Fibroblast of lung (primary cell): ENCODE data around the gene PIGZ. TPM values are rescaled to one million over a fixed set of nuclear protein-coding genes. Genes with fewer than 3 reads are reported as not detected.

ENCODE experiments used
- DNase-seq, 2 donors: peaks; one replicate each; pipeline versions ENCODE4 v3.0.0 to v3.0.0-alpha.2; 2010; ENCODE audit warnings: low read depth in 2 of 2
- H2AFZ ChIP-seq: 2 replicates; pipeline ENCODE4 v1.5.1; 2012; ENCODE audit warnings: low read length, control low read depth, inconsistent platforms
- H3K27ac ChIP-seq: 2 replicates; pipeline ENCODE4 v1.5.1; 2011; ENCODE audit warnings: low read length, control low read depth; ENCODE audit not compliant: insufficient read depth
- H3K27me3 ChIP-seq: 2 replicates; pipeline ENCODE4 v1.5.1; 2011; ENCODE audit warnings: mild to moderate bottlenecking, low read length; ENCODE audit not compliant: control insufficient read depth, insufficient read depth
- H3K36me3 ChIP-seq: 2 replicates; pipeline ENCODE4 v1.5.1; 2011; ENCODE audit warnings: low read length; ENCODE audit not compliant: control insufficient read depth, insufficient read depth
- H3K4me1 ChIP-seq: 2 replicates; pipeline ENCODE4 v1.5.1; 2011; ENCODE audit warnings: low read length; ENCODE audit not compliant: control insufficient read depth, insufficient read depth; ENCODE audit errors: extremely low read depth
- H3K4me2 ChIP-seq: 2 replicates; pipeline ENCODE4 v1.5.1; 2011; ENCODE audit warnings: low read length, control low read depth; ENCODE audit not compliant: insufficient read depth; ENCODE audit errors: extremely low read depth
- H3K4me3 ChIP-seq, 4 experiments: fragments of 200-600 bp in 1 of 4; sonication (generic) in 1 of 4; replicated peaks in 1 of 4; 2 replicates each; pipeline ENCODE4 v1.5.1; 2011 to 2016; ENCODE audit warnings: low read length in 4 of 4, low read depth in 3 of 4, mild to moderate bottlenecking in 3 of 4, control low read depth in 2 of 4, inconsistent platforms in 1 of 4, mixed read lengths in 1 of 4; ENCODE audit not compliant: insufficient read depth in 1 of 4; ENCODE audit errors: control extremely low read depth in 1 of 4
- H3K79me2 ChIP-seq: 2 replicates; pipeline ENCODE4 v1.5.1; 2012; ENCODE audit warnings: mild to moderate bottlenecking, low read length, inconsistent platforms; ENCODE audit not compliant: control insufficient read depth, insufficient read depth
- H3K9ac ChIP-seq: 2 replicates; pipeline ENCODE4 v1.5.1; 2011; ENCODE audit warnings: mild to moderate bottlenecking, low read length, control low read depth; ENCODE audit not compliant: insufficient read depth
- H3K9me3 ChIP-seq: 2 replicates; pipeline ENCODE4 v1.5.1; 2012; ENCODE audit warnings: low read depth, low read length; ENCODE audit not compliant: control insufficient read depth, insufficient read depth
- H4K20me1 ChIP-seq: 2 replicates; pipeline ENCODE4 v1.5.1; 2011; ENCODE audit warnings: low read length; ENCODE audit not compliant: control insufficient read depth, insufficient read depth; ENCODE audit errors: extremely low read depth
- EZH2 ChIP-seq: IDR thresholded peaks from 2 replicates; pipeline ENCODE4 v1.5.1; 2012; ENCODE audit warnings: low read length, control low read depth, mild to moderate bottlenecking; ENCODE audit errors: missing control alignments
- polyA plus RNA-seq, 2 donors: library from polyadenylated mRNA; depleted of rRNA in 1 of 2; stranded (reverse) in 1 of 2; unstranded in 1 of 2; fragments of >200 nt; gene quantifications; 2 replicates each; pipeline ENCODE4 v1.2.1, GENCODE V29; 2011 to 2012; ENCODE audit warnings: missing spikeins in 1 of 2
- total RNA-seq: library from RNA; depleted of rRNA; stranded (reverse); fragments of >200 nt; gene quantifications from 2 replicates; pipeline ENCODE4 v1.2.1, GENCODE V29; 2014
- TF ChIP-seq, protein P1 (sequence below), 2 donors: IDR thresholded peaks in 1 of 2; conservative IDR thresholded peaks in 1 of 2; 1 replicate in 1 of 2; 2 replicates in 1 of 2; pipeline ENCODE4 v1.5.1; 2011 to 2012; ENCODE audit warnings: low read length in 2 of 2, control low read depth in 1 of 2, inconsistent platforms in 1 of 2, low read depth in 1 of 2, mild to moderate bottlenecking in 1 of 2

The PIGZ gene
- total and polyA plus RNA-seq, 2 donors (not counting 1 experiment from before 2014, with no cell fraction given) = 0.66 to 2.0 TPM

GRCh38 chr3:196998966-196999760 is 30.5 kb upstream of the PIGZ start:
- no peak for TF ChIP-seq EZH2
- TF ChIP-seq, protein P1, sequence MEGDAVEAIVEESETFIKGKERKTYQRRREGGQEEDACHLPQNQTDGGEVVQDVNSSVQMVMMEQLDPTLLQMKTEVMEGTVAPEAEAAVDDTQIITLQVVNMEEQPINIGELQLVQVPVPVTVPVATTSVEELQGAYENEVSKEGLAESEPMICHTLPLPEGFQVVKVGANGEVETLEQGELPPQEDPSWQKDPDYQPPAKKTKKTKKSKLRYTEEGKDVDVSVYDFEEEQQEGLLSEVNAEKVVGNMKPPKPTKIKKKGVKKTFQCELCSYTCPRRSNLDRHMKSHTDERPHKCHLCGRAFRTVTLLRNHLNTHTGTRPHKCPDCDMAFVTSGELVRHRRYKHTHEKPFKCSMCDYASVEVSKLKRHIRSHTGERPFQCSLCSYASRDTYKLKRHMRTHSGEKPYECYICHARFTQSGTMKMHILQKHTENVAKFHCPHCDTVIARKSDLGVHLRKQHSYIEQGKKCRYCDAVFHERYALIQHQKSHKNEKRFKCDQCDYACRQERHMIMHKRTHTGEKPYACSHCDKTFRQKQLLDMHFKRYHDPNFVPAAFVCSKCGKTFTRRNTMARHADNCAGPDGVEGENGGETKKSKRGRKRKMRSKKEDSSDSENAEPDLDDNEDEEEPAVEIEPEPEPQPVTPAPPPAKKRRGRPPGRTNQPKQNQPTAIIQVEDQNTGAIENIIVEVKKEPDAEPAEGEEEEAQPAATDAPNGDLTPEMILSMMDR (conservative IDR thresholded peaks at IDR 0.05 in 1 of 2, IDR thresholded peaks at IDR 0.05 in 1 of 2; ENCODE audit: low read depth in 1 of 2, low read length in 2 of 2) = no peak
- no peak for DNase-seq

DNA sequence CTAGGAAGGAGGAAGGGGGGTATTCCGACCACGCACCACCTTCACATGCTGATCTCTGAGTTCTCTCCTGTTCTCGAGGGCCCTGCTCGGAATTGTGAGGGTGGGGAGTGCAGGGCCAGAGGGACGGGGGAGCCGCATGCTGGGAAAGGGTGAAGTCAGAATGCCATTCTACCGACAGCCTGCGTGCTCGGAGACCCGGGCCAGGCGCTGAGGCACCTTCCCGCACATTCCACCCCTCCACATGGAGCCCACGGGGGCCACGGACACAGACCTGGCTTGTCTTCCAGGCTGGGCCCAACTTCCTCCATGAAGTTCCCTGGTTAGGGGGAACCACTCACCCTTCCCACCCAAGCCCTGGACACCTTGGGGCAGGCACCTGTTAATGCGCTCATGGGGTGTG is 28.7 kb upstream of the PIGZ start:
- Histone ChIP-seq H3K4me2 (no peak overlapping the region), H3K27me3 (peaks cover 2% of the 10 kb centered on the region), H2AFZ (no peak overlapping the region), H3K4me1 (no peaks in the 10 kb centered on the region), H3K79me2 (no peaks in the 10 kb centered on the region), H4K20me1 (no peaks in the 10 kb centered on the region), H3K9me3 (no peaks in the 10 kb centered on the region), H3K4me3 (no peak overlapping the region), H3K36me3 (no peaks in the 10 kb centered on the region), H3K27ac (no peak overlapping the region), H3K9ac (no peak overlapping the region)
- TF ChIP-seq, protein P1 (conservative IDR thresholded peaks at IDR 0.05 in 1 of 2, IDR thresholded peaks at IDR 0.05 in 1 of 2; ENCODE audit: low read depth in 1 of 2, low read length in 2 of 2) = no peak
- TF ChIP-seq EZH2 = no peak
- DNase-seq = no peak

More at GRCh38 chr3:196998966-196999760, 30.5 kb upstream of the PIGZ start:
- Histone ChIP-seq H3K27me3 (no peaks in the 10 kb centered on the region), H3K9ac (no peak overlapping the region), H3K27ac (no peak overlapping the region), H4K20me1 (no peaks in the 10 kb centered on the region), H3K4me3 (no peak overlapping the region), H3K4me1 (no peaks in the 10 kb centered on the region), H3K9me3 (no peaks in the 10 kb centered on the region), H3K4me2 (no peak overlapping the region), H3K36me3 (no peaks in the 10 kb centered on the region), H3K79me2 (no peaks in the 10 kb centered on the region), H2AFZ (no peak overlapping the region)

- H3K27ac ChIP-seq = no peak overlapping the region
- H3K27me3 ChIP-seq = peaks cover 2% of the 10 kb centered on the region
- TF ChIP-seq EZH2 = no peak
- TF ChIP-seq, protein P1 (conservative IDR thresholded peaks at IDR 0.05 in 1 of 2, IDR thresholded peaks at IDR 0.05 in 1 of 2; ENCODE audit: low read depth in 1 of 2, low read length in 2 of 2) = no peak
- H3K4me2 ChIP-seq = no peak overlapping the region
- H3K9me3 ChIP-seq = no peaks in the 10 kb centered on the region
- no peak overlapping the region for H3K4me3 ChIP-seq
- DNase-seq = no peak
- H3K79me2 ChIP-seq = no peaks in the 10 kb centered on the region
- no peaks in the 10 kb centered on the region for H3K4me1 ChIP-seq
- no peaks in the 10 kb centered on the region for H4K20me1 ChIP-seq
- no peaks in the 10 kb centered on the region for H3K36me3 ChIP-seq
- no peak overlapping the region for H3K9ac ChIP-seq
- no peak overlapping the region for H2AFZ ChIP-seq
Measured at GRCh38 chr3:196996454-196997265, 28.0 kb upstream of the PIGZ start.
